Fibroblast of upper back skin (primary cell): ENCODE data around the gene RPL18.

Experiments used
- DNase-seq: peaks from one replicate; pipeline ENCODE4 v3.0.0-alpha.2; 2013

Gene RPL18

GRCh38 chr19:48575931-48576622 is 42.9 kb downstream of the RPL18 start:
- no peak for DNase-seq

GRCh38 chr19:48573163-48573505 is 45.8 kb downstream of the RPL18 start:
- no peak for DNase-seq

GRCh38 chr19:48571378-48572162 is 47.4 kb downstream of the RPL18 start:
- DNase-seq: no peak

- peak; percentile 42 for DNase-seq
Observed at GRCh38 chr19:48569814-48570213, 49.2 kb downstream of the RPL18 start.

GRCh38 chr19:48568345-48568886 is 50.6 kb downstream of the RPL18 start:
- DNase-seq: peak; percentile 85
